Muscle layer of colon (tissue), 2 donors: ENCODE measurements around the gene KCNMA1.

Experiments used
- H3K27ac ChIP-seq: one replicate; pipeline ENCODE4 v1.7.0; 2013; ENCODE audit warnings: low read depth, mild to moderate bottlenecking, low read length, moderate library complexity
- H3K27me3 ChIP-seq, 2 donors: one replicate each; pipeline ENCODE4 v1.7.0; 2013; ENCODE audit warnings: low read length in 2 of 2, mild to moderate bottlenecking in 2 of 2; ENCODE audit not compliant: insufficient read depth in 2 of 2, control insufficient read depth in 1 of 2
- H3K36me3 ChIP-seq: one replicate; pipeline ENCODE4 v1.7.0; 2013; ENCODE audit warnings: mild to moderate bottlenecking, low read length; ENCODE audit not compliant: insufficient read depth
- H3K4me1 ChIP-seq: one replicate; pipeline ENCODE4 v1.7.0; 2013; ENCODE audit warnings: mild to moderate bottlenecking, low read length; ENCODE audit not compliant: insufficient read depth
- H3K4me3 ChIP-seq, 2 donors: one replicate each; pipeline ENCODE4 v1.7.0; 2013; ENCODE audit warnings: low read length in 2 of 2, low read depth in 1 of 2, mild to moderate bottlenecking in 1 of 2, moderate library complexity in 1 of 2
- H3K9ac ChIP-seq: one replicate; pipeline ENCODE4 v1.7.0; 2013; ENCODE audit warnings: low read length
- H3K9me3 ChIP-seq: one replicate; pipeline ENCODE4 v1.7.0; 2013; ENCODE audit warnings: mild to moderate bottlenecking, low read length
- donor health status: abdominal sarcoma.
- donor health status: Adenocarcinoma of cecum.

Gene KCNMA1

DNA sequence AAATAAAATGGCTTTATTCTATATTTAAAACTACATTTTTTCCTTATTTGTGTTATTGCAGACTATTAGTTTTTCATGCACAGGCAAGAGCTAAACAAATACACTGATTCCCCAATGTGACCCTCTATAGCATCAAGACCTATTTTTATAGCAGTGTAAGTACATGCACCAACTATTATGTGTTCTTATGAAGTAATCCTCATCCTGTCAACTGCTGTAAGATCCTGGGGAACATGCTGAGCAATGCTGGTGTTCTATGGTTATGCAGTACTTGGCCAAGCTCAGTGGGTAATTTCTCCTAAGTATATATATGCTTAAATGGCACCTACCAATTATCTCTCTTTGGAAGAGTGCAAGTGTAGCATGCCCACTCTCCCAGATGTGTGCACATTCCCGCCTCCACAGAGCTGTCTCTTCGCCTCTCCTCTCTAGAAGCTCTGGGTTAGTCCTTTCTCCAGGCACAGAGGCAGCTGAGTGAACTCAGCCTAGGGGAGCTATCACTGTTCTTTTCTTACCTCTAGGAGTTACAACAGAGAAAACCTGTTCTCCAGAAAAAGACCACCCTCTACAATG lies 428.8 kb downstream of the KCNMA1 start:
- no peaks in the 10 kb centered on the region for H3K27me3 ChIP-seq
- peaks cover 19% of the 10 kb centered on the region for H3K4me1 ChIP-seq
- no peak overlapping the region for H3K4me3 ChIP-seq
- no peaks in the 10 kb centered on the region for H3K36me3 ChIP-seq
- H3K9ac ChIP-seq: no peak overlapping the region
- peak overlapping the region; percentile 64 for H3K27ac ChIP-seq
- H3K9me3 ChIP-seq: no peaks in the 10 kb centered on the region

DNA sequence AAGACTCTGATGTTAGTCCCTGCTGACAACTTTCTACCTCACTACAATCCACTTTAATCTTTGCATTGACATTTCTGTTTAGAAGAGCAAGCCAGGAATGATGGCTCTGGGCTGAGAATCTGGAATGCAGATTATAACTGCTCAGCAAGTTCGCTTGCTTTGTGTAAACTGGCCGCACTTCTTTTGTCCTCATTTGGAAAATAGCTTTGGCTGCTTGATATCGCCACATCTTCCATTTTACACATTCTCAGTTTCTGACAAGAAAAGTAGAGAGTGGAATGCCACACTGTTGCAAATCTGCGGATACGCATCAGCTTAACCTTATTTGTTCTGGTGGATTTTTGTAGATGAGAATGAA lies 429.8 kb downstream of the KCNMA1 start:
- no peak overlapping the region for H3K4me3 ChIP-seq
- no peaks in the 10 kb centered on the region for H3K36me3 ChIP-seq
- peaks cover 24% of the 10 kb centered on the region for H3K4me1 ChIP-seq
- peak overlapping the region; percentile 16 for H3K27ac ChIP-seq
- H3K9ac ChIP-seq: no peak overlapping the region
- H3K9me3 ChIP-seq: no peaks in the 10 kb centered on the region
- H3K27me3 ChIP-seq: no peaks in the 10 kb centered on the region

DNA sequence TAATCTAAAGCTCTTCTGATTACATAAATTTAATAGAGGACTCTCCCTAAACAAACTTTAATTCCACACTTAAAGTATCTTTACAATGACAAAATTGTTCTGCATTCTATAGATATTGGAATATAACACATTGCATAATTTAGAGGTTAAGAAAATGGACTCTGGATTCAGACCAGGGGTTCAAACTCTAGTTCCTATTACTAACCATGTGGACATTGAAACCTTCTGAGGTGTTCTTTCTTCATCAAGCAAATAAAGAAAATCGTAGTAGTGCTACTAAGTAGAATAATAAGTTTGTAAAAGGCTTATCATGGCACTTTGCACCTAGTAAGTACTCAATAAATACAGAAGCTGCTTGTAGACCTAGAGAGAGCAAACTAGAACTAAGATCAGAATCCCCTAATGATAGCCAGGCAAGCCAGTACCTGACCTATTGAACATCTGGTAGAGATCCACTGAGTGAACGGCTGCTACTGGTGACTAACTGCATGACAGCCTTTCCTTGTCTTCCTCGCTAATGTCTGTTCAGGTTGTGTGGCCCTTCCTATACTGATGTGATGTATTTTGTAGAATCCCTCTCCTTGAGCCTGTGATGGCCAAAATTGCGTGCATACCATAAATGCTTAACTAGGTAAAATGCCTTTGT lies 430.3 kb downstream of the KCNMA1 start:
- no peak overlapping the region for H3K4me3 ChIP-seq
- no peaks in the 10 kb centered on the region for H3K27me3 ChIP-seq
- H3K27ac ChIP-seq: peak overlapping the region; percentile 16

DNA sequence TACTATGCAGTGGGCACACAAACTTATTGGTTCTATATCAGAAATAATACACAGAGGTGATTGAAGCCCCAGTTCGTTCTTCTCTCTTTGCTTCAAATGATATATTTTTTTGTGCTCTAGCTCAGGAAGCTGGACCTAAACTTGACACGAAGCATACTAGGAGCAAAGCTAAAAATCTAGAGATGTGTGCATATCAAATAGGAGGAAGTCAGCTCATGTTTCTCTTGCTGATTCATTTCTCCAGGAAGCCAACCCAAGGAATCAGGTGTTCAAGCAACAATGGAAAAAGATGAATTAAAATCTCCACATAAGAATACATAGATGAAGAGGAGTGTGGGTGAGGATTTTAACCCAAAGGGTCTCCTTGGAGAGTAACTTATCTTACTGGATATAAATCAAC lies 432.5 kb downstream of the KCNMA1 start:
- H3K9me3 ChIP-seq: no peaks in the 10 kb centered on the region
- H3K4me1 ChIP-seq: peaks cover 50% of the 10 kb centered on the region
- H3K4me3 ChIP-seq: no peak overlapping the region
- H3K36me3 ChIP-seq: no peaks in the 10 kb centered on the region
- H3K9ac ChIP-seq: no peak overlapping the region
- no peaks in the 10 kb centered on the region for H3K27me3 ChIP-seq
- peak overlapping the region; percentile 41 for H3K27ac ChIP-seq

More for the DNA sequence above, 430.3 kb downstream of the KCNMA1 start:
- no peaks in the 10 kb centered on the region for H3K36me3 ChIP-seq
- no peaks in the 10 kb centered on the region for H3K9me3 ChIP-seq
- H3K4me1 ChIP-seq: peaks cover 29% of the 10 kb centered on the region
- no peak overlapping the region for H3K9ac ChIP-seq

DNA sequence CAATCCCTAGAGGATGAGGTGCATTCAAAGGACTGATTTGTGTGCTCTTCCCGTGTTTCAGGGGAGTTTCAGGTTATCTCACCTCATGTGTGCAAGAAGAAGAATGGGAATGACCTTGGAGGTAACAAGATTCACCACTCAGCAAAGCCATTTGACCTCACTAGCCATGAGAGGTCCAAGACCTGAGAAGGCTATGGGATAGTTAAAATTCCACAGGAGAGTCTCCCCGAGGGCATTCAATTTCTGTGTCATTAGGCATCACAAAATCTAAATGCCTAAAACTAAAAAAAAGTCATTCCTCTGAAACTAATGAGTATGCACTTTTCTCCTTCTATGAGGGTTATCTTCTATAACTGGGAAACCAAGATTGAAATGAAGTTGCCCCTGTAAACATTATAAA lies 433.4 kb downstream of the KCNMA1 start:
- no peak overlapping the region for H3K4me3 ChIP-seq
- H3K36me3 ChIP-seq: no peaks in the 10 kb centered on the region
- no peaks in the 10 kb centered on the region for H3K9me3 ChIP-seq
- H3K27ac ChIP-seq: no peak overlapping the region
- no peak overlapping the region for H3K9ac ChIP-seq
- no peaks in the 10 kb centered on the region for H3K27me3 ChIP-seq
- peaks cover 54% of the 10 kb centered on the region for H3K4me1 ChIP-seq

DNA sequence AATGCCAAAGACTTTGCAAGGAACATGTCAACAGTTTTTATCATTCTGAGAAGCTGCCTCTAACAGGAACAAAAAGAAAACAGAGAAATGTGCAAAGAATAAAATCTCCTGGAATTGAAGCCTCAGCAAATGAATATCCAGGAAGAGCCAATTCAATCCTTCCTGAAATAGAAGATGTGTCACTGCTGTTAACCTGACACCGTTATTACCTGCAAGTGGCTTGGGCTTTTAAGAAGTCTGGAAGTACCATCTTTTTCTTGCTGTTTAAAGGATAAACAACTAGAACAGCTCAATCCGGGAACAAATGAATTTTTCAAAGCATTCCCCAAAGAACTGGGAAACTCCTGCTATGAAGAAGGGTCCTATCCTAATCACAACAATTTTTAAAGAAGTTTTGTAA lies 434.8 kb downstream of the KCNMA1 start:
- Histone ChIP-seq H3K9ac (no peak overlapping the region), H3K27me3 (no peaks in the 10 kb centered on the region), H3K4me1 (peaks cover 53% of the 10 kb centered on the region), H3K9me3 (no peaks in the 10 kb centered on the region), H3K36me3 (no peaks in the 10 kb centered on the region), H3K27ac (peak overlapping the region; percentile 92), H3K4me3 (no peak overlapping the region)

DNA sequence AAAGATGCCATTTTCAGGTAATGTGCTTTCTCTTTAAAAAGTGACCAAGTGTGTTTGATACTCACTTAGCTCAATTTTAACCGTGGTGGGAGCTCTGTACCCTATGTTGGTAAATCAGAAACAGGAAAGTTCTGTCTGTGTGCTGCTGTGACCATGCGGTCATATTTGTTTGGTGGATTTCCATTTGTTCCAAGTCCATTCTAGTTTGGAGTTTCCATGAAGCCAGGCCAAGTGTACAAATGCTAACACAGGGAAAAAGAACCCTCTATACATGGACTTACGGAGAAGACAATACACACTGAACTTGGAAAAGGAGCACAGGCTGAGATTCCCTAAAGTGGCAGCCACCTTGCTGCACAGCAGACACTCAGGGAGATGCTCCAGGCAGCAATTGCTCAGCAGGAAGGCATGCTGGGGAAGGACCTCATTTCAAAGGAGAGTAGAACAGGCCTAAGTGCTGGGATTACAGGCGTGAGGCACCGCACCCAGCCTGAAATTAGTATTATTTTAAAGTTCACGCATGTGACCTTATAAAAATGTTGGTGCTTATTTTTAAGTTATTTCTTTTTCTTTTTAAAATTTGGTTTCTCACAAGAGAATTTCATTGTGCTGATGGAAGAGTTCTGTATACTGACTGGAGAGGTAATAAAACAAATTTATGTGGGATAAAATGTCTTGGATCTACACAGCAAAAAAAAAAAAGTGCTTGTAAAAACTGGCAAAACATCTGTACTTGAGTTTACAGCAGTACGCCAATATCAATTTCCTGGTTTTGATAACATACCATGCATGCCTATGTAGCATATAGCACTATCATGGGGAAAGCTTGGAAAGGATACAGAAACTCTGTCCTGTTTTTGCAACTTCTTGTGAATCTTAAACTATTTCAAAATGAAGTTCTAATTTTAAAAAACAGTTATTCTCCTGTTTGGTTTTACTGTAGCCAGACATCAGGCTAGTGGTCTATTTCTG lies 436.2 kb downstream of the KCNMA1 start:
- H3K27ac ChIP-seq: peak overlapping the region; percentile 93

DNA sequence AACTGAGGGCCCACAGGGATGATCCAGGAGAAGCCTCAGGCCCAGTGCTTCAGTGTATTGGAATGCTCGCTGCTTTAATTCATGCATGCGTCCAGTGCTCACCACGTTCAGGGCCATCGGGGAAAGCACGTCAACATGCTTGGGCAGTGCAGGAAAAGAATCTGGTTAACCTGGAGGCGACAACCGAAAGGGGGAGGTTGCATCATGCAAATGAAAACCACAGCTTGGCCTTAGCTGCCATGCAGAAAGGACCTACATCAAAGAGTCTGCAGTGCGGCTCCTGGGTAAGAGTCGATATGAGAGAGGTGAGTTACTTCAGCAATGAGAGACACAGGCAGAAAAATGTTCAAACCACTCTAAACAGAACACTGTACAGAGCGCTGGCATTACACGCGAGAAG lies 440.1 kb downstream of the KCNMA1 start:
- Histone ChIP-seq H3K27ac (peak overlapping the region; percentile 82), H3K36me3 (no peaks in the 10 kb centered on the region), H3K4me1 (peaks cover 60% of the 10 kb centered on the region), H3K9ac (no peak overlapping the region), H3K4me3 (no peak overlapping the region), H3K27me3 (no peaks in the 10 kb centered on the region), H3K9me3 (no peaks in the 10 kb centered on the region)

More for the DNA sequence above, 436.2 kb downstream of the KCNMA1 start:
- H3K36me3 ChIP-seq: no peaks in the 10 kb centered on the region
- H3K4me1 ChIP-seq: peaks cover 46% of the 10 kb centered on the region
- H3K9ac ChIP-seq: no peak overlapping the region
- no peaks in the 10 kb centered on the region for H3K27me3 ChIP-seq
- no peak overlapping the region for H3K4me3 ChIP-seq
- H3K9me3 ChIP-seq: no peaks in the 10 kb centered on the region

DNA sequence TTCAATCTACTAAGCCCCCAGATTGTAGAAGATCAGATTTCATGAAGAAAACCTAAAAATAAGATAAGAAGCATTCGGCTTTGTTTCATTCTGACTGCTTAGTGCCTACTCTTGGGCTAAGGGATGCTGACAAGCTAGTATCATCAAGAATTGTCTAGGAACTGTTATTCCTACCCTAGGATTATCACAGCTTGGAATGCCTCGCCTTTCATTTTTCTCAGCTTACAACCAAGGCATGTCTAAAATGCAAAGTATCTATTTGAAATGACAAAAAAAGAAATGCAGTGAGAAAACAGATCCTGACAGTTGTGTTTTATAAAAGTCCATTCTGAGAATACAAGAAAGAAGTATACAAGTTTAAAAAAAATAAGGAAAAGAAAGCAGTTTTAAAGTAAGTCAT lies 441.0 kb downstream of the KCNMA1 start:
- no peak overlapping the region for H3K9ac ChIP-seq
- no peaks in the 10 kb centered on the region for H3K27me3 ChIP-seq
- H3K4me1 ChIP-seq: peaks cover 60% of the 10 kb centered on the region
- H3K27ac ChIP-seq: peak overlapping the region; percentile 82
- no peak overlapping the region for H3K4me3 ChIP-seq
- no peaks in the 10 kb centered on the region for H3K36me3 ChIP-seq
- no peaks in the 10 kb centered on the region for H3K9me3 ChIP-seq

DNA sequence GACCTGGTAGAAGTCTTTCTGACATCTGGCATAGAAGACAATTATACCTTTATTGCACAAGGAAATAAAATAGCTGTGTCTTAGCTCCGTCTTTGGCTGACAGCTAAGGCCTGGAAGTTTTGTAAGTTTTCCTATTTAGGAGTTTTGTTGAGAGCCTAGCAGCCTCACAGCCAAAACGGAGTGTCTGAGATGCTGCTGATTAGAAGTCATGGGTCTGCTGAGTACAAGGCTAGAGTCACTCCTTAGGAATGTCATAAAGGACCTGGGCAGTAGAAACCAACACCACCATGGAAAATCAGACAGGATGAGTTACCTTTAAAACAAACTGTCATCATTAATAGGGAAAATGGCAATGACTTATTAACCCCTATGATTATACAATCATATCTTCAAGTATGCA lies 442.5 kb downstream of the KCNMA1 start:
- H3K9ac ChIP-seq: peak overlapping the region; percentile 24
- H3K9me3 ChIP-seq: no peaks in the 10 kb centered on the region
- peaks cover 51% of the 10 kb centered on the region for H3K4me1 ChIP-seq
- H3K27ac ChIP-seq: peak overlapping the region; percentile 94
- no peaks in the 10 kb centered on the region for H3K27me3 ChIP-seq
- H3K36me3 ChIP-seq: no peaks in the 10 kb centered on the region
- no peak overlapping the region for H3K4me3 ChIP-seq

DNA sequence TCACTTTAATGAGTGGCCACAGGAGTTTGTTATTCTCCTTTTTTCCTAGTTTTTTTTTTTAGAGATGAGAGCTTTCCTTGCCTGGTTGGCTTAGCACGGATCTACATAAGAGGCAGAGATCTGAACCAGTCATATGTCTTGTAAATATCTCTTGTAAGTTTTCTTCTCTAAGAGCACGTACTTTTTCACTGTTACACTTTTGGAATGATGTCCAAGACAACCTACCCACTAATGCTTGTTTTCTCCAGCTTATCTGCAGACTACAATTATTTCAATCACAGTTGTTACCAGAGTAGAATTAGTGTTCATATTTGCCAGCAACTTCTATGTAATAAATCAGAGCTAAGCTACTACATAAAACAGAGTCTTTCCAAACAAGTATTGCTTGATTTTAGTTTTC lies 444.6 kb downstream of the KCNMA1 start:
- H3K4me1 ChIP-seq: peaks cover 46% of the 10 kb centered on the region
- no peak overlapping the region for H3K4me3 ChIP-seq
- no peak overlapping the region for H3K9ac ChIP-seq
- peak overlapping the region; percentile 94 for H3K27ac ChIP-seq
- no peaks in the 10 kb centered on the region for H3K9me3 ChIP-seq
- no peaks in the 10 kb centered on the region for H3K36me3 ChIP-seq
- H3K27me3 ChIP-seq: no peaks in the 10 kb centered on the region
